GM12878 (cell line): ENCODE results near the gene PSME3.

Experiments used
- EZH2 ChIP-seq: IDR thresholded peaks from 2 replicates; pipeline ENCODE4 v1.6.1; 2012; ENCODE audit warnings: low read depth, mild to moderate bottlenecking, control low read depth, inconsistent platforms, low read length, borderline replicate concordance; ENCODE audit not compliant: control insufficient read depth
- RAD21 ChIP-seq: IDR thresholded peaks from 2 replicates; pipeline ENCODE4 v1.6.1; 2011; ENCODE audit warnings: mild to moderate bottlenecking, low read depth, low read length, moderate library complexity; ENCODE audit not compliant: insufficient read depth
- SMARCA5 ChIP-seq: fragments of 450-650 bp; IDR thresholded peaks from 2 replicates; pipeline ENCODE4 v1.6.1; 2017; ENCODE audit warnings: mild to moderate bottlenecking
- SREBF2 ChIP-seq: IDR thresholded peaks from 2 replicates; pipeline ENCODE4 v1.6.1; 2012; ENCODE audit warnings: mild to moderate bottlenecking, low read length
- TF ChIP-seq, protein P1 (sequence below), 3 experiments: IDR thresholded peaks in 2 of 3; conservative IDR thresholded peaks in 1 of 3; 2 replicates each; pipeline ENCODE4 v1.5.1; 2011; ENCODE audit warnings: low read depth in 3 of 3, low read length in 3 of 3, mild to moderate bottlenecking in 3 of 3, control low read depth in 2 of 3, moderate library complexity in 2 of 3, inconsistent platforms in 1 of 3, mixed read lengths in 1 of 3; ENCODE audit not compliant: control insufficient read depth in 2 of 3, insufficient read depth in 1 of 3; ENCODE audit errors: extremely low read depth in 1 of 3

GRCh38 chr17:42872251-42872965 lies 39.2 kb downstream of the PSME3 start:
- no peak for TF ChIP-seq SMARCA5
- TF ChIP-seq, protein P1, sequence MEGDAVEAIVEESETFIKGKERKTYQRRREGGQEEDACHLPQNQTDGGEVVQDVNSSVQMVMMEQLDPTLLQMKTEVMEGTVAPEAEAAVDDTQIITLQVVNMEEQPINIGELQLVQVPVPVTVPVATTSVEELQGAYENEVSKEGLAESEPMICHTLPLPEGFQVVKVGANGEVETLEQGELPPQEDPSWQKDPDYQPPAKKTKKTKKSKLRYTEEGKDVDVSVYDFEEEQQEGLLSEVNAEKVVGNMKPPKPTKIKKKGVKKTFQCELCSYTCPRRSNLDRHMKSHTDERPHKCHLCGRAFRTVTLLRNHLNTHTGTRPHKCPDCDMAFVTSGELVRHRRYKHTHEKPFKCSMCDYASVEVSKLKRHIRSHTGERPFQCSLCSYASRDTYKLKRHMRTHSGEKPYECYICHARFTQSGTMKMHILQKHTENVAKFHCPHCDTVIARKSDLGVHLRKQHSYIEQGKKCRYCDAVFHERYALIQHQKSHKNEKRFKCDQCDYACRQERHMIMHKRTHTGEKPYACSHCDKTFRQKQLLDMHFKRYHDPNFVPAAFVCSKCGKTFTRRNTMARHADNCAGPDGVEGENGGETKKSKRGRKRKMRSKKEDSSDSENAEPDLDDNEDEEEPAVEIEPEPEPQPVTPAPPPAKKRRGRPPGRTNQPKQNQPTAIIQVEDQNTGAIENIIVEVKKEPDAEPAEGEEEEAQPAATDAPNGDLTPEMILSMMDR (IDR thresholded peaks at IDR 0.05 in 2 of 3, conservative IDR thresholded peaks at IDR 0.05 in 1 of 3; ENCODE audit: control insufficient read depth in 2 of 3, extremely low read depth in 1 of 3, insufficient read depth in 1 of 3, low read depth in 3 of 3, low read length in 3 of 3), result no peak
- TF ChIP-seq SREBF2, result no peak
- TF ChIP-seq RAD21, result no peak
- TF ChIP-seq EZH2, result no peak
